Thoracic aorta (tissue), 2 donors: ENCODE results near the gene ZNF98. TPM values are rescaled to one million over a fixed set of nuclear protein-coding genes. Genes with fewer than 3 reads are reported as not detected.

ENCODE experiments used
- ATAC-seq: fragments of 150-250 bp; one replicate; pipeline ENCODE4 v1.8.0; 2017; ENCODE audit warnings: low read depth; ENCODE audit not compliant: insufficient number of reproducible peaks, low FRiP score
- DNase-seq: peaks from one replicate; pipeline ENCODE4 v3.0.0-alpha.2; 2020; ENCODE audit warnings: low spot score
- H3K27ac ChIP-seq, 2 donors: fragments of 200-600 bp; sonication (generic); 1 replicate in 1 of 2; 2 replicates in 1 of 2; pipeline ENCODE4 v1.5.1; 2016; ENCODE audit warnings: mild to moderate bottlenecking in 2 of 2, moderate library complexity in 2 of 2
- H3K27me3 ChIP-seq: fragments of 200-600 bp; sonication (generic); replicated peaks from 2 replicates; pipeline ENCODE4 v1.6.0; 2016; ENCODE audit warnings: mild to moderate bottlenecking; ENCODE audit not compliant: insufficient read depth
- H3K36me3 ChIP-seq: fragments of 200-600 bp; sonication (generic); one replicate; pipeline ENCODE4 v1.5.1; 2016
- H3K4me1 ChIP-seq, 2 donors: fragments of 200-600 bp; sonication (generic); 1 replicate in 1 of 2; 2 replicates in 1 of 2; pipeline versions ENCODE4 v1.5.1 to v1.6.0; 2016; ENCODE audit warnings: low read depth in 2 of 2, mild to moderate bottlenecking in 1 of 2; ENCODE audit not compliant: control insufficient read depth in 1 of 2
- H3K4me3 ChIP-seq: fragments of 200-600 bp; sonication (generic); 2 replicates; pipeline ENCODE4 v1.5.1; 2016; ENCODE audit warnings: mild to moderate bottlenecking
- H3K9me3 ChIP-seq: fragments of 200-600 bp; sonication (generic); 2 replicates; pipeline ENCODE4 v1.5.1; 2016
- CTCF ChIP-seq: fragments of 200-600 bp; sonication (generic); IDR thresholded peaks from one replicate; pipeline ENCODE4 v1.5.1; 2019; ENCODE audit warnings: antibody characterized with exemption
- total RNA-seq, 2 donors: library from RNA; depleted of rRNA; stranded (reverse); fragments of >200 nt; gene quantifications; one replicate each; pipeline versions ENCODE4 v1.1.0 to v1.2.3, GENCODE V29; 2016

ZNF98 gene
- total RNA-seq, 2 donors from 2014 or later, result 3.2 to 5.9 TPM

GRCh38 chr19:22426901-22427300 is 4.8 kb upstream of the ZNF98 start:
- Histone ChIP-seq H3K27ac (no peak overlapping the region), H3K4me1 (no peaks in the 10 kb centered on the region), H3K36me3 (no peaks in the 10 kb centered on the region), H3K4me3 (no peak overlapping the region), H3K9me3 (peaks cover 11% of the 10 kb centered on the region), H3K27me3 (no peaks in the 10 kb centered on the region)
- no peak for ATAC-seq
- DNase-seq, result no peak
- TF ChIP-seq CTCF, result no peak

- Histone ChIP-seq H3K27me3 (no peaks in the 10 kb centered on the region), H3K4me1 (no peaks in the 10 kb centered on the region), H3K4me3 (peak overlapping the region; percentile 57), H3K9me3 (no peaks in the 10 kb centered on the region), H3K27ac (no peak overlapping the region), H3K36me3 (no peaks in the 10 kb centered on the region)
- no peak for DNase-seq
- no peak for TF ChIP-seq CTCF
- ATAC-seq, result no peak
Observed at GRCh38 chr19:22421797-22422196, 349 bp downstream of the ZNF98 start.

- no peak for TF ChIP-seq CTCF
- Histone ChIP-seq H3K27me3 (no peaks in the 10 kb centered on the region), H3K36me3 (no peaks in the 10 kb centered on the region), H3K9me3 (no peaks in the 10 kb centered on the region), H3K27ac (no peak overlapping the region), H3K4me1 (no peaks in the 10 kb centered on the region), H3K4me3 (no peak overlapping the region)
- DNase-seq, result no peak
- no peak for ATAC-seq
Observed at GRCh38 chr19:22354665-22355064, 67.5 kb downstream of the ZNF98 start.

Other genes with a start within 250 kb of the ZNF98 start
- gene ZNF676, start 225.4 kb downstream of the ZNF98 start, total RNA-seq, result 1 to 10 TPM; 4.5 to 5.6 TPM
- gene ZNF729, start 135.9 kb downstream of the ZNF98 start, total RNA-seq, result not detected
- not detected for gene ZNF492, start 212.0 kb upstream of the ZNF98 start, total RNA-seq